NCI-H226 (cell line): ENCODE measurements around the gene ATF7IP2.
"Not testable (repeated sequence)": the region's sequence is repeated elsewhere in the genome, so short reads cannot be mapped to it uniquely, and the experiment has no call there.

Experiments
- DNase-seq: peaks from one replicate; pipeline ENCODE4 v3.0.0-alpha.2; 2015

The ATF7IP2 gene

GRCh38 chr16:10465821-10466220, 80.0 kb downstream of the ATF7IP2 start:
- DNase-seq: no peak

GRCh38 chr16:10466313-10466712, 80.5 kb downstream of the ATF7IP2 start:
- DNase-seq: no peak

- DNase-seq: peak; percentile 26
These were observed 81.0 kb downstream of the ATF7IP2 start for GRCh38 chr16:10466861-10467260.

GRCh38 chr16:10476636-10477035, 90.8 kb downstream of the ATF7IP2 start:
- DNase-seq: not testable (repeated sequence)

- DNase-seq: no peak
These were observed 94.3 kb downstream of the ATF7IP2 start for GRCh38 chr16:10480151-10480550.

GRCh38 chr16:10485159-10485558, 99.3 kb downstream of the ATF7IP2 start:
- DNase-seq: no peak

- DNase-seq: no peak
These were observed 100.0 kb downstream of the ATF7IP2 start for GRCh38 chr16:10485698-10486382.

- no peak for DNase-seq
These were observed 104.3 kb downstream of the ATF7IP2 start for GRCh38 chr16:10490141-10490540.

- no peak for DNase-seq
These were observed 107.4 kb downstream of the ATF7IP2 start for GRCh38 chr16:10493276-10493675.

GRCh38 chr16:10494343-10495030, 108.6 kb downstream of the ATF7IP2 start:
- DNase-seq: no peak

GRCh38 chr16:10495031-10495345, 109.1 kb downstream of the ATF7IP2 start:
- no peak for DNase-seq

GRCh38 chr16:10497132-10498101, 111.6 kb downstream of the ATF7IP2 start:
- DNase-seq: no peak

- DNase-seq: no peak
These were observed 114.7 kb downstream of the ATF7IP2 start for GRCh38 chr16:10500582-10500981.

- DNase-seq: no peak
These were observed 115.3 kb downstream of the ATF7IP2 start for GRCh38 chr16:10501016-10501607.

- no peak for DNase-seq
These were observed 116.9 kb downstream of the ATF7IP2 start for GRCh38 chr16:10502776-10503175.

GRCh38 chr16:10504404-10504885, 118.6 kb downstream of the ATF7IP2 start:
- no peak for DNase-seq

- not testable (repeated sequence) for DNase-seq
These were observed 119.4 kb downstream of the ATF7IP2 start for GRCh38 chr16:10505286-10505685.

- peak; percentile 54 for DNase-seq
These were observed 123.7 kb downstream of the ATF7IP2 start for GRCh38 chr16:10509534-10510025.

GRCh38 chr16:10510279-10510678, 124.4 kb downstream of the ATF7IP2 start:
- no peak for DNase-seq

- DNase-seq: no peak
These were observed 126.0 kb downstream of the ATF7IP2 start for GRCh38 chr16:10511829-10512228.

- DNase-seq: no peak
These were observed 128.7 kb downstream of the ATF7IP2 start for GRCh38 chr16:10514369-10515055.

GRCh38 chr16:10517868-10518267, 132.0 kb downstream of the ATF7IP2 start:
- no peak for DNase-seq
